ENCODE results near the gene DAAM2.

The DAAM2 gene

GRCh38 chr6:39891353-39891752, 99.2 kb downstream of the DAAM2 start:
- DNase-seq, result no peak

- no peak for DNase-seq
These were observed 99.8 kb downstream of the DAAM2 start for GRCh38 chr6:39891976-39892375.

- no peak for DNase-seq
These were observed 100.4 kb downstream of the DAAM2 start for GRCh38 chr6:39892490-39893129.

GRCh38 chr6:39893286-39893685, 101.1 kb downstream of the DAAM2 start:
- DNase-seq, result no peak

GRCh38 chr6:39896701-39897100, 104.5 kb downstream of the DAAM2 start:
- DNase-seq, result no peak

GRCh38 chr6:39897698-39898097, 105.5 kb downstream of the DAAM2 start:
- DNase-seq, result no peak

- DNase-seq, result no peak
These were observed 106.4 kb downstream of the DAAM2 start for GRCh38 chr6:39898625-39899024.

GRCh38 chr6:39899554-39900295, 107.5 kb downstream of the DAAM2 start:
- DNase-seq, result no peak

- DNase-seq, result no peak
These were observed 109.0 kb downstream of the DAAM2 start for GRCh38 chr6:39901116-39901655.

- no peak for DNase-seq
These were observed 109.5 kb downstream of the DAAM2 start for GRCh38 chr6:39901670-39902069.

- DNase-seq, result no peak
These were observed 110.0 kb downstream of the DAAM2 start for GRCh38 chr6:39902136-39902535.

GRCh38 chr6:39902786-39903465, 110.8 kb downstream of the DAAM2 start:
- no peak for DNase-seq

- no peak for DNase-seq
These were observed 111.5 kb downstream of the DAAM2 start for GRCh38 chr6:39903656-39904055.

- no peak for DNase-seq
These were observed 112.9 kb downstream of the DAAM2 start for GRCh38 chr6:39904946-39905639.

- DNase-seq, result no peak
These were observed 113.4 kb downstream of the DAAM2 start for GRCh38 chr6:39905640-39905975.

GRCh38 chr6:39906318-39906761, 114.2 kb downstream of the DAAM2 start:
- DNase-seq, result no peak

GRCh38 chr6:39907871-39908575, 115.8 kb downstream of the DAAM2 start:
- DNase-seq, result no peak

- no peak for DNase-seq
These were observed 116.8 kb downstream of the DAAM2 start for GRCh38 chr6:39908838-39909583.

GRCh38 chr6:39909701-39910100, 117.5 kb downstream of the DAAM2 start:
- DNase-seq, result no peak

- DNase-seq, result no peak
These were observed 118.0 kb downstream of the DAAM2 start for GRCh38 chr6:39910164-39910563.

GRCh38 chr6:39910744-39911143, 118.6 kb downstream of the DAAM2 start:
- no peak for DNase-seq
